ENCODE measurements around the gene ASIC4.
A peak's percentile ranks its signal among the peaks of the same experiment; 100 is the strongest.

Gene ASIC4

DNA sequence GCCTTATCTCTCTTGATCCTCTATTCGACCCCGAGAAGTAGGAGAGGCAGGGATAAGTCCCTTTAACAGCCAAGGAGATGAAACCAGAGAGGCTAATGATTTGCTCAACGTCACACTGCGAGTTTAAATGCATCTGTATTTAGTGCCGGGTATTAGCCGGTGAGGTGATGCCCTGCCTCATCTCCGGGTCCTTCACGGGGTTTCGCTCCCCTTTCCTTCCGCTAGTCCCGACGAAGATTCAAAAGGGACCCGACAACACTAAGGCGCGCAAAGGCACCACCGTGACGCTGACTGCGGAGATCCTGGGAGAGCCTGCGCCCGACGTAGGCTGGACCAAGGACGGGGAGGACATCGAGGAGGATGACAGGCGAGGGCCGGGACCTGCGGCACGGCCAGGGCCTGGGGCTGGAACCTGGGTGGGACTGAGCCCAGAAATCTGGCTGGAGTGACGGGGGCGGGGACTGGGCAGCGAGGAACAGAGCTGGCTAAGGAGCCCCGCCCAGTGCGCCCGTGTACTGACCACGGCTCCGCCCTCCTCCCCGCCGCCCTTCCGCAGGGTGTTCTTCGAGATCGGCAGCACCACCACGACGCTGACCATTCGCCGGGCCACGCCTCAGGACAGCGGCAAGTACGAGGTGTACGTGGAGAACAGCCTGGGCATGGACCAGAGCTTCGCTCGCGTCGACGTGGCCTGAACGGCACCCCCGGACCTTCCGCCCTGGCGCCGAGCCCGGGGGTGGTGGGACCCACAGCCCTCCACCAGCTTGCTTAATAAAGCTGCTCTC, 16.6 kb upstream of the ASIC4 start:
- peaks cover 69% of the 10 kb centered on the region for H3K27me3 Mint-ChIP-seq (ENCODE audit: low read depth, poor library complexity)
- H3K36me3 Mint-ChIP-seq (ENCODE audit: low read depth), result no peaks in the 10 kb centered on the region
- TF ChIP-seq, protein P1, sequence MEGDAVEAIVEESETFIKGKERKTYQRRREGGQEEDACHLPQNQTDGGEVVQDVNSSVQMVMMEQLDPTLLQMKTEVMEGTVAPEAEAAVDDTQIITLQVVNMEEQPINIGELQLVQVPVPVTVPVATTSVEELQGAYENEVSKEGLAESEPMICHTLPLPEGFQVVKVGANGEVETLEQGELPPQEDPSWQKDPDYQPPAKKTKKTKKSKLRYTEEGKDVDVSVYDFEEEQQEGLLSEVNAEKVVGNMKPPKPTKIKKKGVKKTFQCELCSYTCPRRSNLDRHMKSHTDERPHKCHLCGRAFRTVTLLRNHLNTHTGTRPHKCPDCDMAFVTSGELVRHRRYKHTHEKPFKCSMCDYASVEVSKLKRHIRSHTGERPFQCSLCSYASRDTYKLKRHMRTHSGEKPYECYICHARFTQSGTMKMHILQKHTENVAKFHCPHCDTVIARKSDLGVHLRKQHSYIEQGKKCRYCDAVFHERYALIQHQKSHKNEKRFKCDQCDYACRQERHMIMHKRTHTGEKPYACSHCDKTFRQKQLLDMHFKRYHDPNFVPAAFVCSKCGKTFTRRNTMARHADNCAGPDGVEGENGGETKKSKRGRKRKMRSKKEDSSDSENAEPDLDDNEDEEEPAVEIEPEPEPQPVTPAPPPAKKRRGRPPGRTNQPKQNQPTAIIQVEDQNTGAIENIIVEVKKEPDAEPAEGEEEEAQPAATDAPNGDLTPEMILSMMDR (IDR thresholded peaks at IDR 0.05), result no peak
- DNase-seq, result peak; percentile 82
- H3K4me1 Mint-ChIP-seq, result peaks cover 69% of the 10 kb centered on the region
- no peak overlapping the region for H3K27ac Mint-ChIP-seq
- H3K4me3 Mint-ChIP-seq, result peak overlapping the region; percentile 88
- no peaks in the 10 kb centered on the region for H3K9me3 Mint-ChIP-seq

DNA sequence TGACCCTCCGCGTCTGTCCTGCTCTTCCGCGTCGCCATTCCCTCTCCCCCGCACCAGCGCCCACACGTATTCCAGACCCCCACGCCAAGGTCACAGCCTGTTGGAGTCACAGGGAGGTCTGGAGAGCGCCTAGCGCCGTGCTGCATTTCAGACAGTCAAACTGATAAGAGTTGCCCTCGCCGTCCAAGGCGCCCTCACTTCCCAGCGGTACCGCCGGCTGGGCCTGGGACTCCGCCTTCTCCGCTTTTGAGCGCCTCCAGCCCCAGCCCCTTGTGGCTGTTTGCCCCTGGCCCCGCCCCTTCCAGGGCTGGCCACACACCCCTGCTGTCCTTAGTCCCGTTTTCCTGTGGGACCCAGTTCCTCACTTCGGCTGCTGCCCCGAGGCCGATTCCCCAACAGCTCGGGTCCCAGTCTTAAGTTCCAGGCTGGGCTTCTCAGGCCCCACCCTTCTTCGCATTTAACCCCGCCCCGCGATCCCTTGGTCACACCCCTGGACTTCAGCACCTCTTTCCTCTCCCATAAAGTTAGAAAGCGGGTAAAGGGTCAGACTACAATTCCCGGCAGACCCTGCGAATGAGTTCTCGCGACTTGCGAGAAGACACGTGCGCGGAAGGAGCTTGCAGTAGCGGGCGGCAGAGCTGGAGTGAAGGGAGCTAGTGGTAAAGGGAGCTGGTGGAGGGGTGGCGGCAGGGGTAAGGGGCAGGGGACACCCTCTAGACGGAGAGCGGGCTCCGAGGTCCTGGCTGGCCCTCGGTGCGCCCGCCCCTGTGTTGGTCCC, 15.8 kb upstream of the ASIC4 start, which contains the start of gene GMPPA:
Gene GMPPA, plus strand, starts transcription at position 612 of the 778 bp plus-strand sequence. CDS start 1,085 bp downstream, outside the sequence.
- no peaks in the 10 kb centered on the region for H3K9me3 Mint-ChIP-seq
- H3K36me3 Mint-ChIP-seq (ENCODE audit: low read depth), result no peaks in the 10 kb centered on the region
- DNase-seq, result peak; percentile 95
- peak within 1 kb of the TSS; percentile 40 for H3K27ac Mint-ChIP-seq
- peak within 1 kb of the TSS; percentile 88 for H3K4me3 Mint-ChIP-seq
- TF ChIP-seq, protein P1 (IDR thresholded peaks at IDR 0.05), result no peak
- peaks cover 73% of the 10 kb centered on the region for H3K4me1 Mint-ChIP-seq
- H3K27me3 Mint-ChIP-seq (ENCODE audit: low read depth, poor library complexity), result peaks cover 62% of the 10 kb centered on the region

DNA sequence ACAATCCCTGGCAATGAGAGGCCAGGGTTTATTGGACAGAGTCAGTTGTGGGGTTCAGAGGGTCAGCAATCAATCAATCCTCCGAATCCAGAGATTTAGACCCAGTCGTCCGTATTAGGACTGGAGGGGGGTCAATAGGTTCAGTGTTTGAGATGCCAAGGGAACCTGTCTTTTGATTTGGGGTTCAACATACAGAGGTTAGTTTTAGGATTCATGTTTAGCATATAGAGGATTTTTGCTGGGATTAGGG, 15.3 kb upstream of the ASIC4 start:
- Mint-ChIP-seq H3K27ac (no peak overlapping the region), H3K27me3 (ENCODE audit: low read depth, poor library complexity) (peaks cover 60% of the 10 kb centered on the region), H3K4me3 (peak overlapping the region; percentile 88), H3K9me3 (no peaks in the 10 kb centered on the region), H3K4me1 (peaks cover 73% of the 10 kb centered on the region), H3K36me3 (ENCODE audit: low read depth) (no peaks in the 10 kb centered on the region)
- TF ChIP-seq, protein P1 (IDR thresholded peaks at IDR 0.05), result no peak
- DNase-seq, result no peak

DNA sequence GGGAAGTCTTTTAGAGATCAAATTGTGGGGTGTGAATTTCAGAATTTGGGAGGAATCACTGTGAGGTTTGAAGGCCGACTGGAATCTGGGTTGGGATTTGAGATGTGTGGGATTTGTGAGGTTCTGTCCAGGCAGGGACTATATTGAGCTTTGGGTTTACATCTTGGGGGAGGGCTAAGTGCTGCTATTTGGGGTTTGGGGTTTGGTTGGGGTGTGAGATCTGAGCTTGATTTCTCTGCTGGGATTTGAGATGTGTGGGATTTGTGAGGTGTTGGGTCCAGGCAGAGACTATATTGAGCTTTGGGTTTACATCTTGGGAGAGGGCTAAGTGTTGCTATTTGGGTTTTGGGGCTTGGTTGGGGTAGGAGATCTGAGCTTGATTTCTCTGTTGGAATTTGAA, 14.7 kb upstream of the ASIC4 start:
- H3K27ac Mint-ChIP-seq, result no peak overlapping the region
- peaks cover 73% of the 10 kb centered on the region for H3K4me1 Mint-ChIP-seq
- H3K27me3 Mint-ChIP-seq (ENCODE audit: low read depth, poor library complexity), result peaks cover 56% of the 10 kb centered on the region
- no peaks in the 10 kb centered on the region for H3K9me3 Mint-ChIP-seq
- DNase-seq, result no peak
- H3K36me3 Mint-ChIP-seq (ENCODE audit: low read depth), result no peaks in the 10 kb centered on the region
- peak overlapping the region; percentile 88 for H3K4me3 Mint-ChIP-seq
- TF ChIP-seq, protein P1 (IDR thresholded peaks at IDR 0.05), result no peak

DNA sequence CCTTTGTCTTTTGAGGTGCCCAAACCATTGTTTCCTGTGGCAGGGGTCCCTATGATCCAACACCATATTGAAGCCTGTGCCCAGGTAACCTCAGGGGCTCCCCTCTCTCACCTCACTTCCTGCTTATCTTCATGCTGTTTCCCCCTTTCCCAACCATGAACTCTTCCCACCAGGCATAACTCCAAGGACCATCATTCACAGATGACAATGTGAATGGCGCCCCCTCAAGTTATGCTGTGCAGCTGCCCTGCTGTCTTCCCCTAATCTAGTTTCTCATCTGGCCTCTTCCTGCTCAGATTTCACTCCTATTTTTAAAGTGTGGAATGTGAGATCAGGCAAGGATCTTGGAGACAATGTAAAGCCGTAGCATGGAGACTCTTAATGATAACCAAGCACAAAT, 14.1 kb upstream of the ASIC4 start:
- peaks cover 68% of the 10 kb centered on the region for H3K4me1 Mint-ChIP-seq
- no peaks in the 10 kb centered on the region for H3K9me3 Mint-ChIP-seq
- peaks cover 54% of the 10 kb centered on the region for H3K27me3 Mint-ChIP-seq (ENCODE audit: low read depth, poor library complexity)
- no peaks in the 10 kb centered on the region for H3K36me3 Mint-ChIP-seq (ENCODE audit: low read depth)
- DNase-seq, result no peak
- peak overlapping the region; percentile 88 for H3K4me3 Mint-ChIP-seq
- no peak overlapping the region for H3K27ac Mint-ChIP-seq
- TF ChIP-seq, protein P1 (IDR thresholded peaks at IDR 0.05), result no peak
